Right lobe of liver (tissue), 6 donors: ENCODE data around the gene VPS8. TPM values are rescaled to one million over a fixed set of nuclear protein-coding genes. Genes with fewer than 3 reads are reported as not detected.

Source experiments
- ATAC-seq, 4 donors: fragments of 200-7000 bp; cut with Tn5 transposase; one replicate each; pipeline ENCODE4 v1.9.1; 2020; ENCODE audit warnings: mild to moderate bottlenecking in 4 of 4, moderate library complexity in 4 of 4
- DNase-seq, 3 donors: peaks; one replicate each; pipeline ENCODE4 v3.0.0-alpha.2; 2020
- H3K27ac ChIP-seq, 3 donors: fragments of 200-600 bp; one replicate each; pipeline ENCODE4 v1.8.0; 2022
- H3K27me3 ChIP-seq, 2 donors: fragments of 200-600 bp; one replicate each; pipeline ENCODE4 v1.8.0; 2022
- H3K36me3 ChIP-seq, 4 donors: fragments of 200-600 bp; sonication (generic) in 1 of 4; one replicate each; pipeline versions ENCODE4 v1.5.1 to v1.8.0; 2017 to 2022; ENCODE audit warnings: control low read depth in 1 of 4
- H3K4me1 ChIP-seq, 4 donors: fragments of 200-600 bp; sonication (generic) in 1 of 4; one replicate each; pipeline versions ENCODE4 v1.5.1 to v1.8.0; 2017 to 2022; ENCODE audit warnings: control low read depth in 1 of 4
- H3K4me3 ChIP-seq, 3 donors: fragments of 200-600 bp; one replicate each; pipeline ENCODE4 v1.8.0; 2022
- H3K9me3 ChIP-seq, 4 donors: fragments of 200-600 bp; sonication (generic) in 1 of 4; one replicate each; pipeline versions ENCODE4 v1.5.1 to v1.8.0; 2017 to 2022; ENCODE audit warnings: control low read depth in 1 of 4
- POLR2A ChIP-seq: fragments of 450-650 bp; IDR thresholded peaks from one replicate; pipeline ENCODE4 v1.6.1; 2017; ENCODE audit warnings: antibody characterized with exemption, mild to moderate bottlenecking
- WGBS: methylation state at CpG from one replicate; pipeline ENCODE4 v1.1.6; 2018; ENCODE audit warnings: low coverage, low lambda C conversion rate; ENCODE audit not compliant: insufficient coverage; ENCODE audit errors: missing lambda C conversion rate; 5-methylcytosine and 5-hydroxymethylcytosine counted together
- intact Hi-C, 2 donors: fragments of 100-400 bp; cut with DNase I; formaldehyde crosslinking; loops; one replicate each; pipeline versions ENCODE4 v1.11.2 to v1.14.1; 2022
- total RNA-seq, 6 experiments: library from RNA; depleted of rRNA in 2 of 6; stranded (reverse); fragments of >200 nt in 2 of 6; fragmentation: NEBNext Ultra II Directional in 3 of 6; extraction: Animal tissue kit (Norgen Biotek cat#: 25700) in 3 of 6; gene quantifications; one replicate each; pipeline versions ENCODE4 v1.1.0 to v1.2.4, GENCODE V29; 2016 to 2023
- TF ChIP-seq, protein P1 (sequence below), 4 donors: fragments of 200-600 bp in 3 of 4; fragments of 450-650 bp in 1 of 4; IDR thresholded peaks; one replicate each; pipeline versions ENCODE4 v1.5.1 to v1.8.0; 2016 to 2022; ENCODE audit warnings: antibody characterized with exemption in 4 of 4, mild to moderate bottlenecking in 2 of 4
- donor health status: DM: no; HTN: yes; CAD: no.
- donor health status: DM: no; HTN: no; CAD: no.
- donor health status: DM: no; HTN: no; CAD: no.
- donor health status: DM: no; HTN: yes; CAD: no.
- donor health status: DM: no; HTN: yes; CAD: no.

Gene VPS8
- total RNA-seq, 6 experiments from 2014 or later, result 20.4 to 24.5 (median 21.3) TPM

DNA sequence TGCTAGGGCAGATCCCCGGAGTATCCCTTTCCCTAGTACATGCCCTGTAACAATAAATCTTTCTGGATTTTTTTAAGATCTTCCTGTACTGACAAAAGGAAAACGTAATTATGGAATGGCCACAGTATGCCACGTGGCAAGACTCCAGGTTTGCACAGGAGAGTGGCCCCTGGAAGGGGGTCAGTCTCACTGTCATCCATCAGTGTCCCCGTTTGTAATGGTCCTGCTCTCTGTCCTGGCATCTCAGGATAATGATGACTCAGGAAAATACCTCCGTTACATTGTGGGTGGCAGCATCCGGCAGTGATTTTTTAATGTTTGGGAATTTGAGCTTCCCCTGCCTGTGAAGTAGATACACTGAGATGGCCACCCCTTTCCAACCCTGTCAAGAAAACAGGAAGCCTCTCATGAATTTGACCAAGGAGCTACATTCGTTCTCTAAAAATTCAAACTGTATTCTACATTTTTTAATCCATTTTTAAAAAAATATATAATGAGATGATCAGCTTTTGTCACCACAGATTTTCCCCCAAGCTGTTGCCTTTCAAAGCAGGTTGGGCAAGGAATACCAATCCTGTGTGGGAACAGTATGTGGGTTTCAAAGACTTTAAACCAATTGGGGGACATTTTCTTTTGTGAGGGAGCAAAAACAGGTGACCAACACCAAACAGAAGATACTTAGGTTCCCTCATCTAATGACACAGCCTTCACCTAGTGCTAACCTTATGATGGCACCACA, 230.5 kb downstream of the VPS8 start:
- Histone ChIP-seq H3K4me3 (no peak overlapping the region), H3K27me3 (no peaks in the 10 kb centered on the region), H3K9me3 (no peaks in the 10 kb centered on the region), H3K36me3 (no peaks in the 10 kb centered on the region), H3K4me1 (peaks cover 0 to 12% (median 0%) of the 10 kb centered on the region in 4 donors), H3K27ac (no peak overlapping the region)
- 77% methylated on average over 5 of the region's 7 CpGs for WGBS
- intact Hi-C loops, result no loop called here
- ATAC-seq (no peak), DNase-seq (no peak)
- TF ChIP-seq POLR2A, result no peak
- TF ChIP-seq, protein P1, sequence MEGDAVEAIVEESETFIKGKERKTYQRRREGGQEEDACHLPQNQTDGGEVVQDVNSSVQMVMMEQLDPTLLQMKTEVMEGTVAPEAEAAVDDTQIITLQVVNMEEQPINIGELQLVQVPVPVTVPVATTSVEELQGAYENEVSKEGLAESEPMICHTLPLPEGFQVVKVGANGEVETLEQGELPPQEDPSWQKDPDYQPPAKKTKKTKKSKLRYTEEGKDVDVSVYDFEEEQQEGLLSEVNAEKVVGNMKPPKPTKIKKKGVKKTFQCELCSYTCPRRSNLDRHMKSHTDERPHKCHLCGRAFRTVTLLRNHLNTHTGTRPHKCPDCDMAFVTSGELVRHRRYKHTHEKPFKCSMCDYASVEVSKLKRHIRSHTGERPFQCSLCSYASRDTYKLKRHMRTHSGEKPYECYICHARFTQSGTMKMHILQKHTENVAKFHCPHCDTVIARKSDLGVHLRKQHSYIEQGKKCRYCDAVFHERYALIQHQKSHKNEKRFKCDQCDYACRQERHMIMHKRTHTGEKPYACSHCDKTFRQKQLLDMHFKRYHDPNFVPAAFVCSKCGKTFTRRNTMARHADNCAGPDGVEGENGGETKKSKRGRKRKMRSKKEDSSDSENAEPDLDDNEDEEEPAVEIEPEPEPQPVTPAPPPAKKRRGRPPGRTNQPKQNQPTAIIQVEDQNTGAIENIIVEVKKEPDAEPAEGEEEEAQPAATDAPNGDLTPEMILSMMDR (IDR thresholded peaks at IDR 0.05), result no peak

DNA sequence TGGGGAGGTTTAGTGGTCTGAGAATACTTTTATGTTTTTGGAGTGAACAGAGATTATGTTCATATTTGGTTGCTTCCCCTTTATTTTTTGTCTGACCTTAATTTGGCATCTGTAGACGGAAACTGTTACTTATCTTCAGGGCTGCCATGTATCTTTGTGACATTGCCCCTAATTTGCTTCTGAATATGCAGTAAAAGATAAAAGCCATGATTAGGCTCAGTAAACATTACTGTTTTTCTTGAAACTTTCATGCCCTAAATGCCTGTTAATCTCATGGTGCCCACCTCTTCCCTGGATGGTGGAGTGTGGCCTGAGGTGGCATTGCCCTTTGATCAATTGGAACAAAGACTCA, 234.2 kb downstream of the VPS8 start:
- Histone ChIP-seq H3K4me1 (peaks cover 0 to 12% (median 0%) of the 10 kb centered on the region in 4 donors), H3K27me3 (no peaks in the 10 kb centered on the region), H3K4me3 (no peak overlapping the region), H3K9me3 (no peaks in the 10 kb centered on the region), H3K27ac (no peak overlapping the region), H3K36me3 (peaks cover 0 to 5% (median 2%) of the 10 kb centered on the region in 4 donors)
- intact Hi-C loops, result no loop called here
- peak in 1 of 4 donors; percentile 30 for ATAC-seq
- no peak for TF ChIP-seq POLR2A
- TF ChIP-seq, protein P1 (IDR thresholded peaks at IDR 0.05), result no peak
- 20% methylated on average over 1 of the region's 1 CpG for WGBS
- DNase-seq, result no peak

DNA sequence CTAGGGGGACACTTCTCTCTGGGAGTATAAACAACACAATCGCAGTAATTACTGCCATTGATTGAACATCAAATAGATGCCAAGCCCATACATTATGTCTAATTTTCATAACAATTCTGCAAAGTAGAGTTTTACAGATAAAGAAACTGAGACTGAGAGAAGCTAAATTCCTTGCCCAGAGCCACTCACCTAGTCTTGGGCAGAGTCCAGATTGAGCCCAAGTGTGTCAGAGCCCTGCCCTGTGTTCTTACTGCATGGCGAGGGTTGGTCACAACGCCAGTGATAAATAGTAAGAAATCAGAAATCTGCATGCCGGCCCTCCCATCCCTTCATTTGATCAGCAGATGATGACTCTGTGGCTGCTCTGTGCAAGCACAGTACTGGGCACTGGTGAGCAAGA, 234.6 kb downstream of the VPS8 start:
- Histone ChIP-seq H3K36me3 (peaks cover 0 to 5% (median 2%) of the 10 kb centered on the region in 4 donors), H3K4me3 (no peak overlapping the region), H3K9me3 (no peaks in the 10 kb centered on the region), H3K27me3 (no peaks in the 10 kb centered on the region), H3K4me1 (peaks cover 0 to 12% (median 0%) of the 10 kb centered on the region in 4 donors), H3K27ac (no peak overlapping the region)
- TF ChIP-seq, protein P1 (IDR thresholded peaks at IDR 0.05), result no peak
- TF ChIP-seq POLR2A, result no peak
- WGBS, result 70% methylated on average over 3 of the region's 4 CpGs
- DNase-seq, result no peak
- ATAC-seq, result no peak
- intact Hi-C loops, result no loop called here

DNA sequence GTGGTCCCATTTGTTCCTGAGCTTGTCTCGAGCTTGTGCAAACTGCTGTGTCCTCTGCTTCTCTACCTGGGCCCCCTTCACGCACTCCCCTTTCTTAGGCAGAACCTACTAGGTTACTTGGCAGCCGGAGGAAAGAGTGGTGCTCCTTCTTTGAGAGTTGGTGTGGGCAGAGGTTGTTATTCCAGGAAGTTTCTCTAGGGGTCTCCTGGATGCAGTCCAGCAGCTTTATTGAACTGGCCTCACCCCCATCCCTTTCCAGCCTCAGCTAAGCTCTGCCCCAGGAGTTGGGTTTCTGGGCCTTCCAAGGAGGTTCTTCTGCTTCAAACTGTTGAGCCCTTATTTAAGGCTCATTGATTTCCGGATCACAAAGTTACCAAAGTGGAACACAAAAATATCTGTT, 237.7 kb downstream of the VPS8 start:
- no peak for DNase-seq
- Histone ChIP-seq H3K4me1 (peaks cover 0 to 12% (median 0%) of the 10 kb centered on the region in 4 donors), H3K36me3 (peaks cover 0 to 22% (median 4%) of the 10 kb centered on the region in 4 donors), H3K4me3 (no peak overlapping the region), H3K9me3 (no peaks in the 10 kb centered on the region), H3K27me3 (no peaks in the 10 kb centered on the region), H3K27ac (no peak overlapping the region)
- WGBS, result 92% methylated on average over 4 of the region's 4 CpGs
- ATAC-seq, result no peak
- intact Hi-C loops, result no loop called here
- TF ChIP-seq, protein P1 (IDR thresholded peaks at IDR 0.05), result no peak
- TF ChIP-seq POLR2A, result no peak
